HS-5 (cell line): ENCODE results near the gene MBTPS2.
"Not testable (repeated sequence)": the region's sequence is repeated elsewhere in the genome, so short reads cannot be mapped to it uniquely, and the experiment has no call there.

Source experiments
- DNase-seq: peaks from one replicate; pipeline ENCODE4 v3.0.0-alpha.2; 2012; ENCODE audit warnings: low read depth

The MBTPS2 gene

GRCh38 chrX:21863241-21863640 is 23.8 kb downstream of the MBTPS2 start:
- peak; percentile 16 for DNase-seq

GRCh38 chrX:21865436-21865835 is 26.0 kb downstream of the MBTPS2 start:
- DNase-seq = no peak

GRCh38 chrX:21870494-21870893 is 31.1 kb downstream of the MBTPS2 start:
- no peak for DNase-seq

GRCh38 chrX:21873063-21873775 is 33.8 kb downstream of the MBTPS2 start:
- DNase-seq = no peak

GRCh38 chrX:21874182-21874581 is 34.8 kb downstream of the MBTPS2 start:
- not testable (repeated sequence) for DNase-seq

GRCh38 chrX:21875013-21875412 is 35.6 kb downstream of the MBTPS2 start:
- DNase-seq = no peak

GRCh38 chrX:21881881-21882574 is 42.6 kb downstream of the MBTPS2 start:
- no peak for DNase-seq

GRCh38 chrX:21883258-21883657 is 43.8 kb downstream of the MBTPS2 start:
- no peak for DNase-seq

- no peak for DNase-seq
Measured at GRCh38 chrX:21885568-21885967, 46.2 kb downstream of the MBTPS2 start.

GRCh38 chrX:21905313-21905712 is 65.9 kb downstream of the MBTPS2 start:
- no peak for DNase-seq

- DNase-seq = no peak
Measured at GRCh38 chrX:21905953-21906352, 66.5 kb downstream of the MBTPS2 start.

- no peak for DNase-seq
Measured at GRCh38 chrX:21907260-21907659, 67.8 kb downstream of the MBTPS2 start.

GRCh38 chrX:21911481-21911880 is 72.1 kb downstream of the MBTPS2 start:
- DNase-seq = no peak

- no peak for DNase-seq
Measured at GRCh38 chrX:21912220-21912619, 72.8 kb downstream of the MBTPS2 start.

- DNase-seq = no peak
Measured at GRCh38 chrX:21912989-21913388, 73.6 kb downstream of the MBTPS2 start.

GRCh38 chrX:21926116-21926515 is 86.7 kb downstream of the MBTPS2 start:
- DNase-seq = no peak

GRCh38 chrX:21926527-21927278 is 87.3 kb downstream of the MBTPS2 start:
- DNase-seq = peak; percentile 91

GRCh38 chrX:21929209-21929608 is 89.8 kb downstream of the MBTPS2 start:
- no peak for DNase-seq

- no peak for DNase-seq
Measured at GRCh38 chrX:21930986-21931385, 91.6 kb downstream of the MBTPS2 start.

- peak; percentile 82 for DNase-seq
Measured at GRCh38 chrX:21932292-21933002, 93.0 kb downstream of the MBTPS2 start.

GRCh38 chrX:21933077-21933476 is 93.7 kb downstream of the MBTPS2 start:
- no peak for DNase-seq

- DNase-seq = no peak
Measured at GRCh38 chrX:21934414-21934813, 95.0 kb downstream of the MBTPS2 start.
